ENCODE measurements around the gene SLC25A19. TPM values are rescaled to one million over a fixed set of nuclear protein-coding genes. Genes with fewer than 3 reads are reported as not detected.
A peak's percentile ranks its signal among the peaks of the same experiment; 100 is the strongest.
"Not testable (repeated sequence)": the region's sequence is repeated elsewhere in the genome, so short reads cannot be mapped to it uniquely, and the experiment has no call there.

SLC25A19 gene
- total RNA-seq, 1 experiment from 2014 or later = 17.8 TPM

- no peaks in the 10 kb centered on the region; the same call in 1 of the 2 replicates for H3K9me3 ChIP-seq
- peak overlapping the region; percentile 98 for H3K4me3 ChIP-seq
- H3K36me3 ChIP-seq = peaks cover 42% of the 10 kb centered on the region
- H3K27me3 ChIP-seq = no peaks in the 10 kb centered on the region
- no peak for DNase-seq
Observed at GRCh38 chr17:75260641-75261335, 28.4 kb downstream of the SLC25A19 start.

GRCh38 chr17:75257228-75257627 lies 32.0 kb downstream of the SLC25A19 start:
- not testable (repeated sequence) for DNase-seq, H3K4me3 ChIP-seq, H3K9me3 ChIP-seq, H3K27me3 ChIP-seq
- peaks cover 11% of the 10 kb centered on the region for H3K36me3 ChIP-seq

GRCh38 chr17:75255954-75256698 lies 33.1 kb downstream of the SLC25A19 start:
- H3K4me3 ChIP-seq, H3K36me3 ChIP-seq, H3K9me3 ChIP-seq, H3K27me3 ChIP-seq, DNase-seq: not testable (repeated sequence)

- Histone ChIP-seq H3K27me3 (no peaks in the 10 kb centered on the region), H3K4me3 (no peak overlapping the region), H3K36me3 (peaks cover 3% of the 10 kb centered on the region; the same call in 1 of the 2 replicates), H3K9me3 (no peaks in the 10 kb centered on the region)
- no peak for DNase-seq
Observed at GRCh38 chr17:75252039-75252816, 37.0 kb downstream of the SLC25A19 start.

- no peaks in the 10 kb centered on the region for H3K27me3 ChIP-seq
- no peak overlapping the region for H3K4me3 ChIP-seq
- peaks cover 20% of the 10 kb centered on the region for H3K36me3 ChIP-seq
- H3K9me3 ChIP-seq = no peaks in the 10 kb centered on the region
- DNase-seq = no peak
Observed at GRCh38 chr17:75250009-75250471, 39.2 kb downstream of the SLC25A19 start.

- Histone ChIP-seq H3K4me3 (no peak overlapping the region), H3K36me3 (peaks cover 25% of the 10 kb centered on the region), H3K9me3 (no peaks in the 10 kb centered on the region), H3K27me3 (no peaks in the 10 kb centered on the region)
- DNase-seq = no peak
Observed at GRCh38 chr17:75249564-75249963, 39.7 kb downstream of the SLC25A19 start.

GRCh38 chr17:75246404-75246803 lies 42.8 kb downstream of the SLC25A19 start:
- Histone ChIP-seq H3K4me3 (no peak overlapping the region), H3K36me3 (peaks cover 54% of the 10 kb centered on the region), H3K27me3 (no peaks in the 10 kb centered on the region), H3K9me3 (no peaks in the 10 kb centered on the region)
- no peak for DNase-seq

GRCh38 chr17:75245011-75245410 lies 44.2 kb downstream of the SLC25A19 start:
- no peak for DNase-seq
- Histone ChIP-seq H3K36me3 (peaks cover 66% of the 10 kb centered on the region), H3K9me3 (no peaks in the 10 kb centered on the region), H3K27me3 (no peaks in the 10 kb centered on the region), H3K4me3 (no peak overlapping the region)

- no peak for DNase-seq
- peaks cover 71% of the 10 kb centered on the region for H3K36me3 ChIP-seq
- no peaks in the 10 kb centered on the region for H3K27me3 ChIP-seq
- H3K4me3 ChIP-seq = no peak overlapping the region
- H3K9me3 ChIP-seq = no peaks in the 10 kb centered on the region
Observed at GRCh38 chr17:75244133-75244866, 44.9 kb downstream of the SLC25A19 start.

- Histone ChIP-seq H3K36me3 (peaks cover 84% of the 10 kb centered on the region), H3K27me3 (no peaks in the 10 kb centered on the region), H3K9me3 (no peaks in the 10 kb centered on the region)
Observed at GRCh38 chr17:75242461-75243042, 46.7 kb downstream of the SLC25A19 start.

GRCh38 chr17:75241996-75242460 lies 47.2 kb downstream of the SLC25A19 start:
- peak; percentile 66 for DNase-seq
- no peak overlapping the region for H3K4me3 ChIP-seq
- H3K36me3 ChIP-seq = peaks cover 89% of the 10 kb centered on the region

More at GRCh38 chr17:75242461-75243042, 46.7 kb downstream of the SLC25A19 start:
- no peak for DNase-seq
- no peak overlapping the region for H3K4me3 ChIP-seq

GRCh38 chr17:75241502-75241901 lies 47.7 kb downstream of the SLC25A19 start:
- DNase-seq = no peak
- H3K36me3 ChIP-seq = peaks cover 88% of the 10 kb centered on the region
- no peaks in the 10 kb centered on the region for H3K27me3 ChIP-seq

More at GRCh38 chr17:75241996-75242460, 47.2 kb downstream of the SLC25A19 start:
- Histone ChIP-seq H3K27me3 (no peaks in the 10 kb centered on the region), H3K9me3 (no peaks in the 10 kb centered on the region)

GRCh38 chr17:75241143-75241430 lies 48.1 kb downstream of the SLC25A19 start:
- no peaks in the 10 kb centered on the region for H3K9me3 ChIP-seq
- no peak for DNase-seq
- H3K4me3 ChIP-seq = no peak overlapping the region
- H3K36me3 ChIP-seq = peaks cover 88% of the 10 kb centered on the region
- H3K27me3 ChIP-seq = no peaks in the 10 kb centered on the region

More at GRCh38 chr17:75241502-75241901, 47.7 kb downstream of the SLC25A19 start:
- Histone ChIP-seq H3K4me3 (no peak overlapping the region), H3K9me3 (no peaks in the 10 kb centered on the region)

GRCh38 chr17:75240394-75241142 lies 48.7 kb downstream of the SLC25A19 start:
- no peaks in the 10 kb centered on the region for H3K27me3 ChIP-seq
- DNase-seq = peak; percentile 31
- peaks cover 86% of the 10 kb centered on the region for H3K36me3 ChIP-seq
- H3K9me3 ChIP-seq = no peaks in the 10 kb centered on the region
- H3K4me3 ChIP-seq = no peak overlapping the region

- Histone ChIP-seq H3K4me3 (no peak overlapping the region), H3K36me3 (peaks cover 89% of the 10 kb centered on the region), H3K9me3 (no peaks in the 10 kb centered on the region), H3K27me3 (no peaks in the 10 kb centered on the region)
- no peak for DNase-seq
Observed at GRCh38 chr17:75239778-75240393, 49.3 kb downstream of the SLC25A19 start.

Measured in MG63 (cell line).